ENCODE measurements around the gene FOXO4.
A peak's percentile ranks its signal among the peaks of the same experiment; 100 is the strongest.

FOXO4 gene

GRCh38 chrX:71100581-71101505 is 5.2 kb downstream of the FOXO4 start:
- no peak for DNase-seq

GRCh38 chrX:71102292-71102691 is 6.6 kb downstream of the FOXO4 start:
- DNase-seq, result no peak

- no peak for DNase-seq
Observed at GRCh38 chrX:71103110-71103983, 7.7 kb downstream of the FOXO4 start.

GRCh38 chrX:71105628-71106027 is 10.0 kb downstream of the FOXO4 start:
- DNase-seq, result no peak

- DNase-seq, result no peak
Observed at GRCh38 chrX:71106427-71106826, 10.8 kb downstream of the FOXO4 start, which contains the start of gene CXorf65. CXorf65 (minus strand) TSS chrX:71106740; CDS start chrX:71106556, 184 bp downstream.

GRCh38 chrX:71107245-71107644 is 11.6 kb downstream of the FOXO4 start:
- no peak for DNase-seq

GRCh38 chrX:71107762-71108360 is 12.2 kb downstream of the FOXO4 start:
- no peak for DNase-seq

GRCh38 chrX:71109051-71109450 is 13.4 kb downstream of the FOXO4 start:
- DNase-seq, result no peak

- no peak for DNase-seq
Observed at GRCh38 chrX:71111141-71111843, 15.6 kb downstream of the FOXO4 start, which contains the start of gene IL2RG. IL2RG (minus strand) TSS chrX:71111577; CDS start chrX:71111539, 38 bp downstream.

GRCh38 chrX:71111921-71112431 is 16.3 kb downstream of the FOXO4 start:
- DNase-seq, result no peak

- no peak for DNase-seq
Observed at GRCh38 chrX:71117358-71117757, 21.7 kb downstream of the FOXO4 start.

GRCh38 chrX:71118032-71118984 is 22.7 kb downstream of the FOXO4 start, which contains the start of gene MED12:
MED12 (plus strand) TSS chrX:71118596; CDS start chrX:71118755, 159 bp downstream.
- peak; percentile 19 to 71 for DNase-seq

- no peak for DNase-seq
Observed at GRCh38 chrX:71118985-71119535, 23.4 kb downstream of the FOXO4 start.

- DNase-seq, result no peak
Observed at GRCh38 chrX:71128166-71128833, 32.6 kb downstream of the FOXO4 start.

- DNase-seq, result peak in 1 of 2 experiments; percentile 3
Observed at GRCh38 chrX:71128915-71129765, 33.5 kb downstream of the FOXO4 start.

- no peak for DNase-seq
Observed at GRCh38 chrX:71131510-71131909, 35.9 kb downstream of the FOXO4 start.

GRCh38 chrX:71140440-71140839 is 44.8 kb downstream of the FOXO4 start:
- DNase-seq, result no peak

GRCh38 chrX:71143508-71143907 is 47.9 kb downstream of the FOXO4 start:
- DNase-seq, result no peak

- DNase-seq, result no peak
Observed at GRCh38 chrX:71144651-71145050, 49.0 kb downstream of the FOXO4 start, which contains the start of gene NLGN3. NLGN3 (plus strand) TSS chrX:71144841; CDS start chrX:71147750, 2,909 bp downstream.
